ENCODE measurements around the gene ANXA2. TPM values are rescaled to one million over a fixed set of nuclear protein-coding genes. Genes with fewer than 3 reads are reported as not detected.

ANXA2 gene
- total RNA-seq: 100 to 1,000 TPM; 265 to 341 TPM

GRCh38 chr15:60397772-60398445 is at the start of gene ANXA2:
ANXA2 (minus strand) TSS chr15:60397986; CDS start chr15:60386075, 11,911 bp downstream.
- DNase-seq (peak; percentile 81 to 88 (median 85)), ATAC-seq (peak; percentile 83)
- intact Hi-C loops (cut with DNase I): no loop called here
- Histone ChIP-seq H3K36me3 (replicated peaks in 1 of 2; ENCODE audit: insufficient read depth in 1 of 2, low read depth in 2 of 2) (no peaks in the 10 kb centered on the region), H3K4me1 (peaks cover 46% of the 10 kb centered on the region), H3K4me3 (peak within 1 kb of the TSS; percentile 83 to 91), H3K27me3 (no peaks in the 10 kb centered on the region), H3K9me3 (no peaks in the 10 kb centered on the region), H3K27ac (peak within 1 kb of the TSS; percentile 83 to 98 (median 96))
- 0 to 1% methylated on average over 11 to 36 of the region's 53 CpGs for WGBS, 2 donors
- TF ChIP-seq POLR2A (IDR thresholded peaks at IDR 0.05): peak; percentile 87 to 95 (median 94)
- no peak for TF ChIP-seq CTCF (IDR thresholded peaks at IDR 0.05)

- no peak for ATAC-seq
- Histone ChIP-seq H3K9me3 (no peaks in the 10 kb centered on the region), H3K36me3 (replicated peaks in 1 of 2; ENCODE audit: insufficient read depth in 1 of 2, low read depth in 2 of 2) (peaks cover 0 to 3% of the 10 kb centered on the region in 2 donors), H3K4me1 (no peaks in the 10 kb centered on the region), H3K27ac (no peak overlapping the region), H3K27me3 (no peaks in the 10 kb centered on the region), H3K4me3 (no peak overlapping the region)
- no peak for DNase-seq
- TF ChIP-seq POLR2A (IDR thresholded peaks at IDR 0.05) (no peak), CTCF (IDR thresholded peaks at IDR 0.05) (peak in 6 of 7 experiments; percentile 12 to 53 (median 46))
- 86 to 90% methylated on average over 6 of the region's 6 CpGs for WGBS, 2 donors
- intact Hi-C loops (cut with DNase I): no loop called here
These were observed 46.6 kb upstream of the ANXA2 start for GRCh38 chr15:60444289-60444912.

- intact Hi-C loops (cut with DNase I): no loop called here
- H3K27ac ChIP-seq: no peak overlapping the region
- no peak for TF ChIP-seq POLR2A (IDR thresholded peaks at IDR 0.05)
These were observed 45.0 kb upstream of the ANXA2 start for GRCh38 chr15:60442763-60443162.

GRCh38 chr15:60442031-60442650 is 44.4 kb upstream of the ANXA2 start:
- intact Hi-C loops (cut with DNase I): no loop called here
- H3K36me3 ChIP-seq (replicated peaks in 1 of 2; ENCODE audit: insufficient read depth in 1 of 2, low read depth in 2 of 2): no peaks in the 10 kb centered on the region
- no peak for TF ChIP-seq CTCF (IDR thresholded peaks at IDR 0.05)
- TF ChIP-seq POLR2A (IDR thresholded peaks at IDR 0.05): no peak
- H3K9me3 ChIP-seq: no peaks in the 10 kb centered on the region
- ATAC-seq: no peak
- 79 to 80% methylated on average over 2 of the region's 2 CpGs for WGBS, 2 donors
- H3K4me3 ChIP-seq: no peak overlapping the region
- DNase-seq: no peak
- no peak overlapping the region for H3K27ac ChIP-seq
- no peaks in the 10 kb centered on the region for H3K4me1 ChIP-seq
- H3K27me3 ChIP-seq: no peaks in the 10 kb centered on the region

More at GRCh38 chr15:60442763-60443162, 45.0 kb upstream of the ANXA2 start:
- no peaks in the 10 kb centered on the region for H3K4me1 ChIP-seq
- no peak for ATAC-seq
- H3K9me3 ChIP-seq: no peaks in the 10 kb centered on the region
- 83 to 87% methylated on average over 3 of the region's 3 CpGs for WGBS, 2 donors
- DNase-seq: no peak
- H3K36me3 ChIP-seq (replicated peaks in 1 of 2; ENCODE audit: insufficient read depth in 1 of 2, low read depth in 2 of 2): no peaks in the 10 kb centered on the region
- H3K4me3 ChIP-seq: no peak overlapping the region
- no peaks in the 10 kb centered on the region for H3K27me3 ChIP-seq

GRCh38 chr15:60441331-60441730 is 43.5 kb upstream of the ANXA2 start:
- ATAC-seq: no peak
- H3K9me3 ChIP-seq: no peaks in the 10 kb centered on the region
- no peaks in the 10 kb centered on the region for H3K4me1 ChIP-seq
- no peak overlapping the region for H3K27ac ChIP-seq
- no peaks in the 10 kb centered on the region for H3K36me3 ChIP-seq (replicated peaks in 1 of 2; ENCODE audit: insufficient read depth in 1 of 2, low read depth in 2 of 2)
- no peak for DNase-seq
- intact Hi-C loops (cut with DNase I): no loop called here
- TF ChIP-seq POLR2A (IDR thresholded peaks at IDR 0.05): no peak
- TF ChIP-seq CTCF (IDR thresholded peaks at IDR 0.05): no peak
- H3K4me3 ChIP-seq: no peak overlapping the region
- no peaks in the 10 kb centered on the region for H3K27me3 ChIP-seq
- whole genome bisulfite sequencing, 2 donors: 71 to 83% methylated on average over 1 of the region's 1 CpG
